Inflammatory macrophage treated with lipopolysaccharide for 4 hours (primary cell): Measurements from ENCODE around the gene TSEN34.
"Not testable (repeated sequence)": the region's sequence is repeated elsewhere in the genome, so short reads cannot be mapped to it uniquely, and the experiment has no call there.

Experiments used
- DNase-seq: peaks from one replicate; pipeline ENCODE4 v3.0.0-alpha.2; 2020

Gene TSEN34

DNA sequence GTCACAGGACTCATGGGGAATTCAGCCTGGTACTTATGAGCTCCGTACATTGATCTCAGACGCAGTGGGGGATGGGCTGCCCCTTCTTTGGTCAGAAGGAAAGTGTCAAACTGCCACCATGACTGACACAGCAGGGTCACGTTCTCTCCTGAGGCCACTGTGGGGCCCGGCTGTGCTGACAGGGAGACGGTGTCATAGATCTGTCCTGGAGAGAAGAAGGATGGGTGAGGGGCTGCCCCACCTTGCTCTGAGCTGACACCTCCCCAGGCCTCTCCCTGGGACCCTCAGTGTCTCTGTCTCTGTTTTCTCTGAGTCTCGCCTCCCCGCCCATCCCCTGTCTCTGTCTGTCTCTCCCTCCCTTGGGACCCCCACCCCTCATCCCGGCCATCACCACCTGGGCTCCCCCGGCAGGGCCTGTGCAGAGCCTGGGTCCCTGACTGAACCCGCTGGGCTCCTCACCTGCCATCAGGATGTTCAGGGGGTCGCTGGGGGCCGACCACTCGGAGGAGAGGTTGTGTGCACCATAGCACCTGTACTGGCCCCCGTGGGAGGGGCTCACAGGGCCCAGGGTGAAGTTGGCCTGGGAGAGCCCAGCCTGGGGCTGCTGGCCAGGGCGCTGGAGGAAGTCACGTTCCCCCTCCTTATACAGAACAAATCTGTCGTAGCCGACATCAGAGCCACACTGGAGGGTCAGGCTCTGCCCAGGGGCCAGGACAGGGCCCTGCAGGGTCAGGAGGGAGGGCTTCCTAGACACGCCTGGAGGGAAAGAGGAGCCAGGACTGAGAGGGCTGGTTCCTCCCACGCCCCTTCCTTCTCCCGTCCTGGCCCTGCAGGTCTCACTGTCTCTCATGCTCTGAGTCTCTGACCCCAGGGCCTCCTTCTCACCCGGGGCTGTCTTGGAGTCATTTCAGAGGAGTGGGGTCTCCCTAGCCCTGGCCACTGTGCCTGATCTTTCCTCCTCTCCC lies 49.5 kb downstream of the TSEN34 start:
- DNase-seq = not testable (repeated sequence)

DNA sequence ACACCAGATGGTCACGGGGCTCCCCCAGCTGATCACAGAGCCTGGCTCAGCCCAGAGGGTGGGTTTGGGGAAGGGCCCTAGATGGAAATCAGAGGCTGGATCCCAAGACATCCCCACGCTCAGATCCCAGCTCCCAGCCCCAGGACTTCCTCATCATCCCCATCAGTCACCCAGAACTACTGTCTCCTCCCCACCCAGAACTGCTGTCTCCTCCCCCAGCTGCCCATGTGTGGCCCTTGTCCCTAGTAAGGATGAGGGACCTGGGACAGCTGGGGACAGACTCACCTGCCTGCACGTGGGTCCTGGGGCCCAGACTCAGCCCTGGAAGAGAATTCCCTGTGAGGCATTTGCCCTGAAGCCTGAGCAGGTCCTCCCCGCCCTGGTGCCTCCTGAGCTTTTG lies 51.1 kb downstream of the TSEN34 start:
- peak; percentile 50 for DNase-seq

DNA sequence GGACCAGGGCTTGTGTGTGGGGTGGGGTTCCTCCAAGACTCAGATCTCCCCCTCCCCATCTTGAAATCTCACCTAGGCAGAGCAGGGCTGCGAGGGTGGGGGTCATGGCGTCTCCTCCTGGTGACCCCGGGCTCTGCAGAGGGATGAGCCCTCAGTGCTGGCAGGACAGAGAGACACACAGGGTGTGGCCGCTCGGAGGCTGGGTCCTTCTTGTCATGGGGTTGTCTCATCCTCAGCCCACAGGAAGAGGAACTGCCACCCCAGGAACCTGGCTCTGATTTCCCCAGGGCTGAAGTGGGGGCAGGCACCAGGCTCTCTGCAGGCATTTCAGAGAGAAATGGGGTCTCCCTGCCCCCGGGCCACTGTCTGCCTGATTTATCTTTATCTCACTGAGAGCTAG lies 51.5 kb downstream of the TSEN34 start, which contains the start of gene LILRA6:
Gene LILRA6 (minus strand): TSS at position 145 of the 400 bp plus-strand sequence.
- DNase-seq = peak; percentile 60

DNA sequence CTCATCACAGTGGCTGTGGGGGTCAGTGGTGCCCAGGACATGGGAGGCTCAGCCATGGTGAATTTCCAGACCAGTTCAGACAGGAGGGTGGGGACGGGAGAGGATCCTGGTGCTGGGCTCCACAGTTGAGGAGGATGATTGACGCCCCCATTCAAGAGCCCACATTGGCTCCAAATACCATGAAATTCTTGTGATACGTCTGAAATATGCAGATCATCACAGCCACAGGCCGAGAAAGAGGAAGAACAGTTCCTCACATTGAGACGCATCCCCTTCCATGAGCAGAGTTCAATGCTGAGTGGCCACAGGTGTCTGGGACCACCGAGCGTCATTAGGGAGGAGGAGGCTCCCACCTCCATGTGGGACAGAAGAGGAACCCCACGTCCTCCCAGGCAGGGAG lies 52.7 kb downstream of the TSEN34 start:
- DNase-seq = peak; percentile 67
